Measurements from ENCODE around the gene NADK.
"Not testable (repeated sequence)": the region's sequence is repeated elsewhere in the genome, so short reads cannot be mapped to it uniquely, and the experiment has no call there.

Gene NADK

GRCh38 chr1:1707241-1707640 lies 71.0 kb downstream of the NADK start:
- DNase-seq (ENCODE audit: low spot score) = not testable (repeated sequence)

- DNase-seq (ENCODE audit: low spot score) = not testable (repeated sequence)
These were observed 72.6 kb downstream of the NADK start for GRCh38 chr1:1705623-1706022.

- DNase-seq (ENCODE audit: low spot score) = not testable (repeated sequence)
These were observed 73.8 kb downstream of the NADK start for GRCh38 chr1:1704284-1704957.

GRCh38 chr1:1703796-1704195 lies 74.5 kb downstream of the NADK start:
- DNase-seq (ENCODE audit: low spot score) = no peak

- not testable (repeated sequence) for DNase-seq (ENCODE audit: low spot score)
These were observed 75.8 kb downstream of the NADK start for GRCh38 chr1:1702506-1702905.

Measured in SK-N-DZ (cell line).